ENCODE results near the gene DAPK1. TPM values are rescaled to one million over a fixed set of nuclear protein-coding genes. Genes with fewer than 3 reads are reported as not detected.

Gene DAPK1
- total RNA-seq, 1 donor from 2014 or later: 0.79 TPM

- DNase-seq (ENCODE audit: low read depth) (no peak), FAIRE-seq (no peak)
- TF ChIP-seq, protein P1, sequence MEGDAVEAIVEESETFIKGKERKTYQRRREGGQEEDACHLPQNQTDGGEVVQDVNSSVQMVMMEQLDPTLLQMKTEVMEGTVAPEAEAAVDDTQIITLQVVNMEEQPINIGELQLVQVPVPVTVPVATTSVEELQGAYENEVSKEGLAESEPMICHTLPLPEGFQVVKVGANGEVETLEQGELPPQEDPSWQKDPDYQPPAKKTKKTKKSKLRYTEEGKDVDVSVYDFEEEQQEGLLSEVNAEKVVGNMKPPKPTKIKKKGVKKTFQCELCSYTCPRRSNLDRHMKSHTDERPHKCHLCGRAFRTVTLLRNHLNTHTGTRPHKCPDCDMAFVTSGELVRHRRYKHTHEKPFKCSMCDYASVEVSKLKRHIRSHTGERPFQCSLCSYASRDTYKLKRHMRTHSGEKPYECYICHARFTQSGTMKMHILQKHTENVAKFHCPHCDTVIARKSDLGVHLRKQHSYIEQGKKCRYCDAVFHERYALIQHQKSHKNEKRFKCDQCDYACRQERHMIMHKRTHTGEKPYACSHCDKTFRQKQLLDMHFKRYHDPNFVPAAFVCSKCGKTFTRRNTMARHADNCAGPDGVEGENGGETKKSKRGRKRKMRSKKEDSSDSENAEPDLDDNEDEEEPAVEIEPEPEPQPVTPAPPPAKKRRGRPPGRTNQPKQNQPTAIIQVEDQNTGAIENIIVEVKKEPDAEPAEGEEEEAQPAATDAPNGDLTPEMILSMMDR (IDR thresholded peaks at IDR 0.05; ENCODE audit: insufficient read depth, low read length, severe bottlenecking): no peak
- no peaks in the 10 kb centered on the region for H3K27me3 ChIP-seq (ENCODE audit: control insufficient read depth, insufficient read depth, low read length)
- no peaks in the 10 kb centered on the region for H3K36me3 ChIP-seq (ENCODE audit: control insufficient read depth, insufficient read depth, low read length)
- H3K4me3 ChIP-seq (ENCODE audit: low read depth, low read length): no peak overlapping the region
Measured at GRCh38 chr9:87671478-87671877, 173.8 kb downstream of the DAPK1 start.

DNA sequence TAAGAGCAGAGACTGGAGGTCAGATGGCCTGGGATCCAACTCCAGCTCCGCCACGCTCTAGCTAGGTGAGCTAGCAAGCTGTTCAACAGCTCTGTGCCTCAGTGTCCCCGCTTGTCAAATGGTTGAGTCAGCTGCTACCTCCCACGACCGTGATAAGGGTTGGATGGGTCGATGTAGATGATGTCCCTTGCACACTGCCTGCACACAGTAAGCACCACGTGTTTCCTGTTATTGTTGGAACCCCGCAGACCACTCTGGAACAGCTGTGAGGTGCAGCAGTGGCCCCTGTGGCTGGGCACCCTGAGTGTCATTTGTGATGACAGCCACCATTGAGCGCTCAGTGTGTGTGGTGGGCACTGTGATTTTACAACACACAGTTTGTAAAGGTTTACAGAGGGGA is 174.3 kb downstream of the DAPK1 start:
- DNase-seq (ENCODE audit: low read depth) (no peak), FAIRE-seq (no peak)
- H3K4me3 ChIP-seq (ENCODE audit: low read depth, low read length): no peak overlapping the region
- no peaks in the 10 kb centered on the region for H3K27me3 ChIP-seq (ENCODE audit: control insufficient read depth, insufficient read depth, low read length)
- TF ChIP-seq, protein P1 (IDR thresholded peaks at IDR 0.05; ENCODE audit: insufficient read depth, low read length, severe bottlenecking): no peak
- no peaks in the 10 kb centered on the region for H3K36me3 ChIP-seq (ENCODE audit: control insufficient read depth, insufficient read depth, low read length)

DNA sequence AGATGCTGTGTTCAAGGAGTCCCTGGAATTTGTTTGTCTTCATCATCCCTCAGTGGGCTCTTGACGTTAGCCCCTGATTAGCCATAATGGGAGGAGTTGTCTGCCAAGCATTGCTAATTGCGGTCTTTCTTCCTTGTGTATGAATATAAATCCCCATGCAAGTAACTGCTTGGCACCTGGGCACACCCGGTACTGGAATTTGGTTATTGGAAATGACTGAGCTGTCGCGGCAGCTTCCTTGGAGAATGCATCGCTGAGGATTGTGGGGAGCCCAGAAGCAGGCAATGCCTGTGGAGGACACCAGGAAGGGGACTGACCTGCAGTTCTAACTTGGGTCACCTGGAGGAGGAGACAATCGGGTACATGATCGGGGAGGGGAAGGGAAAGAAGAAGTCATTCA is 174.9 kb downstream of the DAPK1 start:
- no peak for FAIRE-seq
- H3K4me3 ChIP-seq (ENCODE audit: low read depth, low read length): no peak overlapping the region
- H3K27me3 ChIP-seq (ENCODE audit: control insufficient read depth, insufficient read depth, low read length): no peaks in the 10 kb centered on the region
- no peaks in the 10 kb centered on the region for H3K36me3 ChIP-seq (ENCODE audit: control insufficient read depth, insufficient read depth, low read length)
- DNase-seq (ENCODE audit: low read depth): peak; percentile 8
- TF ChIP-seq, protein P1 (IDR thresholded peaks at IDR 0.05; ENCODE audit: insufficient read depth, low read length, severe bottlenecking): no peak

- Histone ChIP-seq H3K4me3 (ENCODE audit: low read depth, low read length) (no peak overlapping the region), H3K27me3 (ENCODE audit: control insufficient read depth, insufficient read depth, low read length) (no peaks in the 10 kb centered on the region), H3K36me3 (ENCODE audit: control insufficient read depth, insufficient read depth, low read length) (no peaks in the 10 kb centered on the region)
- FAIRE-seq (no peak), DNase-seq (ENCODE audit: low read depth) (no peak)
- TF ChIP-seq, protein P1 (IDR thresholded peaks at IDR 0.05; ENCODE audit: insufficient read depth, low read length, severe bottlenecking): no peak
Measured at GRCh38 chr9:87673446-87674120, 175.9 kb downstream of the DAPK1 start.

DNA sequence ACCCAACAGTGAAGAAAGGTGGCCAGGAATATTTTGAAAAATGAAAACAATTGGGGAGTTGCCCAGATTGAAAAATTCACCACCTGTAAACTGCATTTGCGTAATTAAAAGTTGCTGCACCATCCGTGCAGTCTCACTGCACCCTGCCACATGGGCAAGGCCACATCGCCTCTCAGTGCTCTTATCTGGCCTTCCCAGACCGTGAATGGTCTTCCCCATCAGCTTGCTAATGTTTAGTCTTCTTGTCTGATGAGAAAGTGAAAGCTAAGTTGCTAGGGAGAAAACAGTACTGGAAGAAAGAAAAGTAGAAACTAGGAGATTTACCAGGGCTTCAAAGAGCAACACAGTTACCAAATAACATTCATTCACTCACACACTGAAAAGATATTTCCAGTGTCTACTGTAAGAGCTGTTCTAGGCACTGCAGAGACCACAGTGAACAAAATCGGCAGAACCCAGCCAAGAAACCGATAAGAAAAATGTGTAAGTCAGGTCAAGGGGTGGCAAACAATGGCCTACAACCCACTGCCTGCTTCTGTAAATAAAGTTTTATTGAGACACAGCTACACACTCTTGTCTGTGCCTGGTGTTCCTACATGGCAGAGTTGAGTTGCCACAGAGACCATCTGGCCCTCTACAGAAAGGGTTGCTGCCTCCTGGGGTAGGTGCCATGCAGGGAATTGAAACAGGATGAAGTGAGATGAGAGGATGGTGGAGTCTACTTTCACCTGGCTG is 177.1 kb downstream of the DAPK1 start:
- TF ChIP-seq, protein P1 (IDR thresholded peaks at IDR 0.05; ENCODE audit: insufficient read depth, low read length, severe bottlenecking): no peak
- Histone ChIP-seq H3K36me3 (ENCODE audit: control insufficient read depth, insufficient read depth, low read length) (no peaks in the 10 kb centered on the region), H3K27me3 (ENCODE audit: control insufficient read depth, insufficient read depth, low read length) (no peaks in the 10 kb centered on the region), H3K4me3 (ENCODE audit: low read depth, low read length) (no peak overlapping the region)
- FAIRE-seq (peak; percentile 99), DNase-seq (ENCODE audit: low read depth) (no peak)
